GM12892 (cell line): ENCODE data around the gene CD300C.
"Not testable (repeated sequence)": the region's sequence is repeated elsewhere in the genome, so short reads cannot be mapped to it uniquely, and the experiment has no call there.

ENCODE experiments used
- POLR2A ChIP-seq: IDR thresholded peaks from 2 replicates; pipeline ENCODE4 v1.6.1; 2011; ENCODE audit warnings: low read depth, low read length, control low read depth
- TAF1 ChIP-seq: IDR thresholded peaks from 2 replicates; pipeline ENCODE4 v1.6.1; 2011; ENCODE audit warnings: low read depth, mild to moderate bottlenecking, control low read depth, low read length, borderline replicate concordance

DNA sequence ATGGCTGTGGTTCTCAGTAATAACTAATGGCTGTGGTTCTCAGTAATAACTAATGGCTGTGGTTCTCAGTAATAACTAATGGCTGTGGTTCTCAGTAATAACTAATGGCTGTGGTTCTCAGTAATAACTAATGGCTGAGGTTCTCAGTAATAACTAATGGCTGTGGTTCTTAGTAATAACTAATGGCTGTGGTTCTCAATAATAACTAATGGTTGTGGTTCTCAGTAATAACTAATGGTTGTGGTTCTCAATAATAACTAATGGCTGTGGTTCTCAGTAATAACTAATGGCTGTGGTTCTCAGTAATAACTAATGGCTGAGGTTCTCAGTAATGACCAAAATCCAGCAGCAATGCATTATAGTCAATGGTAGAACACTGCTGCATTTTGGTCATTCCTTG is 27.7 kb upstream of the CD300C start:
- not testable (repeated sequence) for TF ChIP-seq POLR2A, TAF1
